HepG2 (cell line): ENCODE data around the gene PRKCB. TPM values are rescaled to one million over a fixed set of nuclear protein-coding genes. Genes with fewer than 3 reads are reported as not detected.

Experiments
- ATAC-seq: fragments of 200-7000 bp; cut with Tn5 transposase; 3 replicates; pipeline ENCODE4 v1.9.1; 2020; ENCODE audit warnings: mild to moderate bottlenecking, moderate library complexity
- BruUV-seq: library from RNA; stranded (reverse); fragments of 400-500 nt; replicated peaks from 2 replicates; lab custom pipeline; 2021; lab: Mats Ljungman, UMichigan
- CTCF ChIA-PET: fragments of 300-600 bp; formaldehyde crosslinking; extraction: SDS; loops from one replicate; lab custom pipeline; 2021; ENCODE audit warnings: low total read pairs, inconsistent platforms, low intra/inter-chr PET ratio; lab: Yijun Ruan, JAX
- POLR2A ChIA-PET: fragments of 350-600 bp; sonication (Branson Sonifier 250); formaldehyde crosslinking; loops from one replicate; lab custom pipeline; 2020; ENCODE audit warnings: antibody characterized with exemption, inconsistent platforms; lab: Yijun Ruan, JAX
- DNase-seq: peaks from one replicate; pipeline ENCODE4 v3.0.0-alpha.2; 2015; ENCODE audit warnings: low spot score
- FAIRE-seq: peaks from 3 replicates; lab custom pipeline; 2011; peaks lifted over from hg19 to GRCh38; lab: Jason Lieb, UNC
- H2AFZ ChIP-seq: one replicate; pipeline ENCODE4 v1.6.1; 2011; ENCODE audit warnings: low read length, inconsistent platforms
- H3K27ac ChIP-seq: fragments of 300-600 bp; 3 replicates; pipeline ENCODE4 v1.8.0; 2011; ENCODE audit warnings: mixed run types, mild to moderate bottlenecking, mixed read lengths, low read length, inconsistent platforms; ENCODE audit not compliant: insufficient read depth; ENCODE audit errors: extremely low read length
- H3K27me3 ChIP-seq, 2 experiments: fragments of 200-600 bp in 1 of 2; 2 replicates in 1 of 2; 3 replicates in 1 of 2; pipeline versions ENCODE4 v1.6.0 to v1.8.0; 2011; ENCODE audit warnings: low read length in 2 of 2, mild to moderate bottlenecking in 2 of 2, moderate library complexity in 2 of 2, inconsistent platforms in 1 of 2; ENCODE audit not compliant: insufficient read depth in 2 of 2, control insufficient read depth in 1 of 2
- H3K36me3 ChIP-seq, 2 experiments: fragments of 200-600 bp in 1 of 2; replicated peaks in 1 of 2; 2 replicates in 1 of 2; 3 replicates in 1 of 2; pipeline versions ENCODE4 v1.5.1 to v1.8.0; 2011; ENCODE audit warnings: low read length in 2 of 2, inconsistent platforms in 1 of 2; ENCODE audit not compliant: insufficient read depth in 2 of 2, control insufficient read depth in 1 of 2
- H3K4me1 ChIP-seq: 2 replicates; pipeline ENCODE4 v1.5.1; 2012; ENCODE audit warnings: low read length, inconsistent platforms; ENCODE audit not compliant: insufficient read depth
- H3K4me2 ChIP-seq: 2 replicates; pipeline ENCODE4 v1.6.0; 2011; ENCODE audit warnings: low read depth, low read length, inconsistent platforms
- H3K4me3 ChIP-seq, 3 experiments: fragments of 200-600 bp in 1 of 3; sonication (generic), shearing (Covaris generic) in 1 of 3; replicated peaks in 1 of 3; 2 replicates each; pipeline ENCODE4 v1.5.1; 2011 to 2016; ENCODE audit warnings: low read length in 3 of 3, inconsistent platforms in 2 of 3, low read depth in 2 of 3, mild to moderate bottlenecking in 2 of 3, control low read depth in 1 of 3, mixed read lengths in 1 of 3; ENCODE audit not compliant: insufficient read depth in 1 of 3
- H3K79me2 ChIP-seq: one replicate; pipeline ENCODE4 v1.6.1; 2011; ENCODE audit warnings: low read length, inconsistent platforms; ENCODE audit not compliant: insufficient read depth
- H3K9ac ChIP-seq: 2 replicates; pipeline ENCODE4 v1.6.0; 2011; ENCODE audit warnings: mild to moderate bottlenecking, low read depth, low read length, inconsistent platforms; ENCODE audit not compliant: insufficient read depth
- H3K9me3 ChIP-seq: 2 replicates; pipeline ENCODE4 v1.5.1; 2012; ENCODE audit warnings: mild to moderate bottlenecking, low read length
- H4K20me1 ChIP-seq: 2 replicates; pipeline ENCODE4 v1.6.0; 2011; ENCODE audit warnings: inconsistent platforms, mild to moderate bottlenecking, low read length, moderate library complexity; ENCODE audit not compliant: insufficient read depth
- ARID2 ChIP-seq: sonication (generic); formaldehyde crosslinking; IDR thresholded peaks from 2 replicates; pipeline ENCODE4 v1.8.1; 2022; ENCODE audit warnings: mild to moderate bottlenecking, missing genetic modification reagents, borderline replicate concordance
- CTCF ChIP-seq: sonication (generic); formaldehyde crosslinking; IDR thresholded peaks from 2 replicates; pipeline ENCODE4 v1.5.0; 2020; ENCODE audit warnings: mild to moderate bottlenecking, missing genetic modification reagents, moderate library complexity
- NONO ChIP-seq, 2 experiments: fragments of 450-650 bp in 1 of 2; sonication (generic) in 1 of 2; formaldehyde crosslinking in 1 of 2; IDR thresholded peaks in 1 of 2; conservative IDR thresholded peaks in 1 of 2; 2 replicates each; pipeline versions ENCODE4 v1.6.1 to v1.8.0; 2017 to 2022; ENCODE audit warnings: mild to moderate bottlenecking in 1 of 2, missing genetic modification reagents in 1 of 2, moderate library complexity in 1 of 2
- SMC3 ChIP-seq: IDR thresholded peaks from 2 replicates; pipeline ENCODE4 v1.6.1; 2011; ENCODE audit warnings: low read length, improper control_type of control experiment
- TOPORS ChIP-seq: sonication (generic); formaldehyde crosslinking; IDR thresholded peaks from 2 replicates; pipeline ENCODE4 v1.8.0; 2023; ENCODE audit warnings: mild to moderate bottlenecking, missing genetic modification reagents
- TRIM22 ChIP-seq: fragments of 450-650 bp; IDR thresholded peaks from 2 replicates; pipeline ENCODE4 v1.6.1; 2017
- ZNF20 ChIP-seq: sonication (generic); formaldehyde crosslinking; IDR thresholded peaks from 2 replicates; pipeline ENCODE4 v1.4.0; 2020; ENCODE audit warnings: mild to moderate bottlenecking, moderate library complexity, missing genetic modification reagents
- ZNF512B ChIP-seq: sonication (generic); formaldehyde crosslinking; IDR thresholded peaks from 2 replicates; pipeline ENCODE4 v1.5.1; 2020; ENCODE audit warnings: missing genetic modification reagents, mild to moderate bottlenecking, borderline replicate concordance
- ZNF547 ChIP-seq: sonication (generic); formaldehyde crosslinking; IDR thresholded peaks from 2 replicates; pipeline ENCODE4 v1.5.1; 2020; ENCODE audit warnings: mild to moderate bottlenecking, missing genetic modification reagents
- ZNF557 ChIP-seq: sonication (generic); formaldehyde crosslinking; IDR thresholded peaks from 2 replicates; pipeline ENCODE4 v1.4.0; 2020; ENCODE audit warnings: missing genetic modification reagents
- ZNF772 ChIP-seq: sonication (generic); formaldehyde crosslinking; IDR thresholded peaks from 2 replicates; pipeline ENCODE4 v1.5.0; 2020; ENCODE audit warnings: mild to moderate bottlenecking, missing genetic modification reagents
- WGBS: methylation state at CpG from one replicate; pipeline ENCODE4 v1.1.6; 2017; ENCODE audit warnings: low lambda C conversion rate; 5-methylcytosine and 5-hydroxymethylcytosine counted together
- in situ Hi-C: cut with HindIII; loops from 2 replicates; pipeline ENCODE4 v1.10.0; 2017; ENCODE audit warnings: low pct_unique_long_range_greater_than_20kb; ENCODE audit not compliant: extremely low pct_ligation_motif_present
- intact Hi-C: fragments of 100-400 bp; cut with micrococcal nuclease; formaldehyde crosslinking; loops from one replicate; pipeline ENCODE4 v1.10.0; 2022; ENCODE audit not compliant: unreplicated experiment
- polyA plus RNA-seq, 8 experiments: library from polyadenylated mRNA; depleted of rRNA in 3 of 8; stranded (reverse) in 7 of 8; unstranded in 1 of 8; fragments of >200 nt; fragmentation: Illumina TruSeq in 4 of 8; extraction: Trizol in 4 of 8; gene quantifications; 2 replicates each; pipeline versions ENCODE4 v1.2.1 to v1.2.3, GENCODE V29; 2011 to 2016; ENCODE audit warnings: low read depth in 4 of 8, missing spikeins in 1 of 8, mixed read lengths in 1 of 8; ENCODE audit not compliant: insufficient read depth in 1 of 8
- total RNA-seq, 5 experiments: library from RNA; depleted of rRNA; stranded (reverse); fragments of >200 nt; fragmentation: Illumina TruSeq; extraction: Trizol; gene quantifications; 2 replicates each; pipeline ENCODE4 v1.2.3, GENCODE V29; 2016; ENCODE audit warnings: low read depth in 1 of 5

The PRKCB gene
- total and polyA plus RNA-seq, 2 of the 13 experiments (the other 11 are each of a cell fraction or from before 2014, with no cell fraction given) = 0.01 TPM; not detected in 1

- TF ChIP-seq CTCF (CRISPR knock-in tag) (peak; percentile 88), SMC3 (peak; percentile 93), ZNF512B (CRISPR knock-in tag) (0 out of 2 replicates have a peak, but pooled peaks have one; percentile 43), ZNF772 (no peak), ZNF547 (CRISPR knock-in tag) (no peak)
These were observed 34.4 kb upstream of the PRKCB start (continued) for GRCh38 chr16:23801378-23801777.

GRCh38 chr16:23802776-23803175 lies 33.0 kb upstream of the PRKCB start:
- H3K4me3 ChIP-seq = no peak overlapping the region
- H3K79me2 ChIP-seq = no peaks in the 10 kb centered on the region
- TF ChIP-seq ARID2 (no peak), TOPORS (no peak), NONO (IDR thresholded peaks at IDR 0.05) (no peak), NONO (CRISPR knock-in tag; conservative IDR thresholded peaks at IDR 0.05) (no peak), TRIM22 (no peak), ZNF557 (CRISPR knock-in tag) (no peak), ZNF20 (CRISPR knock-in tag) (no peak)
- no peaks in the 10 kb centered on the region for H3K9me3 ChIP-seq
- ChIA-PET CTCF (interaction anchor here (0.7 to 5.0 kb wide), 3 partner anchors 67 to 233 kb away, joined by 3 to 54 read pairs (median 3); no protein-coding TSS in a partner anchor), POLR2A (no interaction called here)
- H3K4me1 ChIP-seq = no peaks in the 10 kb centered on the region
- in situ Hi-C loops (loop anchor here (5.0 kb wide), 2 partner anchors 210 to 235 kb away; no protein-coding TSS in a partner anchor), intact Hi-C loops (loop anchor here (5.0 kb wide), 2 partner anchors 65 to 700 kb away; no protein-coding TSS in a partner anchor)
- ATAC-seq = no peak
- H2AFZ ChIP-seq = no peak overlapping the region
- no peaks in the 10 kb centered on the region for H4K20me1 ChIP-seq
- 0 out of 5 replicates have a peak, but pooled peaks cover 0 to 4% of the 10 kb centered on the region in 2 experiments for H3K27me3 ChIP-seq
- no peak for DNase-seq
- no peak overlapping the region for H3K4me2 ChIP-seq
- FAIRE-seq = no peak
- 23% methylated on average over 2 of the region's 2 CpGs for whole genome bisulfite sequencing
- H3K27ac ChIP-seq = no peak overlapping the region
- H3K9ac ChIP-seq = no peak overlapping the region
- no TSS peak for BruUV-seq
- H3K36me3 ChIP-seq = no peaks in the 10 kb centered on the region
